ENCODE results near the gene LRCH1. TPM values are rescaled to one million over a fixed set of nuclear protein-coding genes. Genes with fewer than 3 reads are reported as not detected.

Gene LRCH1
- total and polyA plus RNA-seq, 8 donors: 2.0 to 10.5 (median 3.8) TPM

DNA sequence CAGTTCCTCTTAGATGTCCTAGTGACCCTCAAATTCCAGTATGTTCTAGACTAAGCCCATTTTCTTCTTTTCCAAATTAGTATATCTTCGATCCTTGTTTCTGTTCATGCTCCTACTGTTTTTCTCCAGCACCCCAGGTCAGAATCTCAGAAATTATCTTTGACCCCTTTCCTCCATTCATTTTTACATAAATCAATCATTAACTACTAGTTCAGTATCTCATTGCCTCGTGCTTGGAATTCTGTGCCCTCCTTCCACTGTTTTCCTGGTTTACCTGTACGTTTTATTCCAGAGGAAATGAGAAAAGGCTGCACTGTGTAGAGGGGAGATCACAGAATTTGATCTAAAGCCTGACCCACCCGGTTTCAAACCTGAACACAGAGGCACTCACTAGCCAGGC is 107.9 kb downstream of the LRCH1 start:
- peak in 3 of 4 donors; percentile 6 to 24 (median 21) for ATAC-seq
- no peaks in the 10 kb centered on the region for H3K36me3 ChIP-seq
- H3K4me1 ChIP-seq: peaks cover 3 to 46% (median 25%) of the 10 kb centered on the region in 3 donors
- 45 to 49% methylated on average over 4 of the region's 4 CpGs for WGBS, 2 donors
- FAIRE-seq: no peak
- TF ChIP-seq, protein P1, sequence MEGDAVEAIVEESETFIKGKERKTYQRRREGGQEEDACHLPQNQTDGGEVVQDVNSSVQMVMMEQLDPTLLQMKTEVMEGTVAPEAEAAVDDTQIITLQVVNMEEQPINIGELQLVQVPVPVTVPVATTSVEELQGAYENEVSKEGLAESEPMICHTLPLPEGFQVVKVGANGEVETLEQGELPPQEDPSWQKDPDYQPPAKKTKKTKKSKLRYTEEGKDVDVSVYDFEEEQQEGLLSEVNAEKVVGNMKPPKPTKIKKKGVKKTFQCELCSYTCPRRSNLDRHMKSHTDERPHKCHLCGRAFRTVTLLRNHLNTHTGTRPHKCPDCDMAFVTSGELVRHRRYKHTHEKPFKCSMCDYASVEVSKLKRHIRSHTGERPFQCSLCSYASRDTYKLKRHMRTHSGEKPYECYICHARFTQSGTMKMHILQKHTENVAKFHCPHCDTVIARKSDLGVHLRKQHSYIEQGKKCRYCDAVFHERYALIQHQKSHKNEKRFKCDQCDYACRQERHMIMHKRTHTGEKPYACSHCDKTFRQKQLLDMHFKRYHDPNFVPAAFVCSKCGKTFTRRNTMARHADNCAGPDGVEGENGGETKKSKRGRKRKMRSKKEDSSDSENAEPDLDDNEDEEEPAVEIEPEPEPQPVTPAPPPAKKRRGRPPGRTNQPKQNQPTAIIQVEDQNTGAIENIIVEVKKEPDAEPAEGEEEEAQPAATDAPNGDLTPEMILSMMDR (IDR thresholded peaks at IDR 0.05): no peak
- no peaks in the 10 kb centered on the region for H3K27me3 ChIP-seq
- peak overlapping the region in 2 of 4 donors; percentile 4 to 28 for H3K27ac ChIP-seq
- H3K4me3 ChIP-seq: no peak overlapping the region
- no peaks in the 10 kb centered on the region for H3K9me3 ChIP-seq
- no peak for DNase-seq
- intact Hi-C loops (cut with DNase I): no loop called here

DNA sequence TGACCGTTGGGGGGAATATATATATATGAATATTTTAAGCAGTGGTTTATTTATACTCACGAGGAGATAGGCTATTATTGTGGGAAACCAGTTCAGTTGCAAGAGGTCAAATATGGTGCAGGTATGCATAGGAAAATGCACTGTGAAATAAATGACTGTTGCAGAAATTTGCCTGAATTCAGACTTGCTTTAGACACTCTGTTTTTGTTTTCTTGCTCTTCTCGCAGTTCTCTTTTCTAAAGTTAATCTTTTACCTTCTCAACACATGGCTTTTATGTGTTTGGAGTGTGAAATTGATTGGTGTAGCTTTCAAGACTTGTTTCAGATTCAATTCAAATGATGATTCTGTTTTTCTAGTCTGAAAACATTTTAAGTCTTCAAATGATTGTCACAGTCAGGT is 109.7 kb downstream of the LRCH1 start:
- Histone ChIP-seq H3K27me3 (no peaks in the 10 kb centered on the region), H3K4me1 (peaks cover 13 to 49% (median 34%) of the 10 kb centered on the region in 3 donors), H3K4me3 (no peak overlapping the region), H3K9me3 (no peaks in the 10 kb centered on the region), H3K27ac (peak overlapping the region in 2 of 4 donors; percentile 34 to 42), H3K36me3 (no peaks in the 10 kb centered on the region)
- WGBS, 2 donors: 37 to 49% methylated on average over 3 of the region's 3 CpGs
- TF ChIP-seq, protein P1 (IDR thresholded peaks at IDR 0.05): no peak
- DNase-seq (no peak), ATAC-seq (no peak), FAIRE-seq (no peak)
- intact Hi-C loops (cut with DNase I): no loop called here

DNA sequence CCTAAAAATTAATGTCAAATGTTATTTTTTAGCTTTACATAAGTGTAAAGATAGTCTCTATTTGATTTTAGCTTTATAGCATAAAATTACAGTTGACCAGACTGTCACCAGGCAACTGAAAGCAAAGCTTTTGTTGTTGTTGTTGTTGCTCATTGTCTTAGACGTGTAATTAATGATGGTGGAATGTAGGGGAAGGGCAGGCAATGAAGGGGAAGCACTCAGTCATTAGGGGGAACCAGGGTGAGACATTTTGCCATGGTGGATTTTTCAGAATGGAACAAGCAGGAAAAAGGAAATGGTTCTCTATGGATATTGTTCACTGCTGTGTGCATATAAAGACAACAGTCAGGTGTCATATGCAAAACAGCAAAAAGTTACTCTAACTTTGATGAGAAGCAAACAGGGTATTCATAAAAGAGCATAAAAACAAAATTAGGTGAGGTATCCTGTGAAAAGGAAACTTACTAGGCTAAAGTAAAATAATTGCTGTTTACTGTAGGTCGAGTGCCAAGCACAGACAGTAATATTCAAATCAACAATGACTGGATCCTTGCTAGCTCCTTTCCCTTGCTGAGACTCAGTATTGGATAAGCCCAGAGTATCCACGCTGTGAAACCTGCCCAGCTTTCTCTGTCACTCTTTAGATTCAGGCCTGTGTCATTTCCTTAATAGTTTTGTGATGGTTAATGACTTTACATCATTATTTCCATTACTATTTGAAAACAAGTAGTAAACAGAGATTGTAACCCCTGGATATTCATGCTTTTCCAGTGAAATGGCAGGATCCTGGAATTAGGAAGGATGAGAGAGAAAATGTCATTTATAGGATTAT is 110.5 kb downstream of the LRCH1 start:
- TF ChIP-seq, protein P1 (IDR thresholded peaks at IDR 0.05): no peak
- DNase-seq (no peak), FAIRE-seq (no peak), ATAC-seq (no peak)
- peaks cover 13 to 54% (median 34%) of the 10 kb centered on the region in 3 donors for H3K4me1 ChIP-seq
- H3K9me3 ChIP-seq: no peaks in the 10 kb centered on the region
- no peaks in the 10 kb centered on the region for H3K36me3 ChIP-seq
- 58 to 70% methylated on average over 3 of the region's 3 CpGs for WGBS, 2 donors
- intact Hi-C loops (cut with DNase I): no loop called here
- no peaks in the 10 kb centered on the region for H3K27me3 ChIP-seq
- no peak overlapping the region for H3K4me3 ChIP-seq
- peak overlapping the region in 2 of 4 donors; percentile 34 to 42 for H3K27ac ChIP-seq

DNA sequence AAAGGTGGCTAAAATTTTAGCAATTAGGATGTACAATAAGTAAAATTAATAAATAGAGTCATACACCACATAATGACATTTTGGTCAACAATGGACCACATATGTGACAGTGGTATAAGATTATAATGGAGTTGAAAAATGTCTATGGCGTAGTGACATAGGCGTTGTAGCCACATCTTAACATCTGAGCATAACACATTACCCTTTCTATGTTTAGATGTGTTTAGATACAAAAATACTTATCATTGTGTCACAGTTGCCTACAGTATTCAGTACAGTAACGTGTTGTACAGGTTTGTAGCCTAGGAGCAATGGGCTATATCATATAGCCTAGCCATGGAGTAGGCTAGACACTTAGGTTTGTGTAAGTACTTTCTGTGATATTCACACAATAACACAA is 111.2 kb downstream of the LRCH1 start:
- peaks cover 13 to 54% (median 34%) of the 10 kb centered on the region in 3 donors for H3K4me1 ChIP-seq
- no peak for ATAC-seq
- H3K4me3 ChIP-seq: no peak overlapping the region
- no peak overlapping the region for H3K27ac ChIP-seq
- no peak for FAIRE-seq
- H3K27me3 ChIP-seq: no peaks in the 10 kb centered on the region
- H3K36me3 ChIP-seq: no peaks in the 10 kb centered on the region
- TF ChIP-seq, protein P1 (IDR thresholded peaks at IDR 0.05): no peak
- 97% methylated on average over 3 of the region's 3 CpGs for WGBS, 2 donors
- DNase-seq: no peak
- intact Hi-C loops (cut with DNase I): no loop called here
- H3K9me3 ChIP-seq: no peaks in the 10 kb centered on the region

DNA sequence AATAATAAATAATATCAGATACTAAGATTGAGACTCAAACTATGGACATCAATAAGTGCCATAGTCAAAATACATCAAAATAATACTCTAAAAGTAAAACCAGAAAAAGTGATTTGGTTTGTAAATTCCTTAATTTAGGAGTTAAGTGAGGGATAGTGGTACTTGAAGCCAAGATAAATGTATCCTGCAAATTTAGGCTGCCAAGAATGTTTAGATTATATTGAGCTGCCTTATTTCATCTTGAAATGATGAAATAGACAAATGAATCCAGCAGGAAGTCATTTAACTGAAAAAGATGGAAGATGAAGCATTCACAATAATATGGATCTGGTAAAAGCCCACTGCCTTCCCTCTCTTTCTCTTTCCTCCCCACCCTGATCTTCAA is 112.3 kb downstream of the LRCH1 start:
- TF ChIP-seq, protein P1 (IDR thresholded peaks at IDR 0.05): no peak
- no peak overlapping the region for H3K4me3 ChIP-seq
- no peak for ATAC-seq
- no peaks in the 10 kb centered on the region for H3K27me3 ChIP-seq
- H3K27ac ChIP-seq: peak overlapping the region in 2 of 4 donors; percentile 3 to 15
- intact Hi-C loops (cut with DNase I): no loop called here
- no peaks in the 10 kb centered on the region for H3K9me3 ChIP-seq
- no peak for DNase-seq
- H3K36me3 ChIP-seq: no peaks in the 10 kb centered on the region
- H3K4me1 ChIP-seq: peaks cover 13 to 50% (median 34%) of the 10 kb centered on the region in 3 donors
- FAIRE-seq: no peak

Data from pancreas (tissue), 10 donors.